Vagina (tissue), 2 donors: ENCODE data around the gene CHCHD4. TPM values are rescaled to one million over a fixed set of nuclear protein-coding genes. Genes with fewer than 3 reads are reported as not detected.

ENCODE experiments used
- DNase-seq, 2 donors: peaks; one replicate each; pipeline ENCODE4 v3.0.0-alpha.2; 2017; ENCODE audit errors: extremely low spot score in 2 of 2
- H3K27ac ChIP-seq: fragments of 200-600 bp; sonication (generic); one replicate; pipeline ENCODE4 v1.5.1; 2019
- H3K27me3 ChIP-seq: fragments of 200-600 bp; sonication (generic); one replicate; pipeline ENCODE4 v1.5.1; 2019
- H3K36me3 ChIP-seq, 2 donors: fragments of 200-600 bp; sonication (generic); one replicate each; pipeline ENCODE4 v1.5.1; 2017 to 2019
- H3K4me1 ChIP-seq: fragments of 200-600 bp; sonication (generic); one replicate; pipeline ENCODE4 v1.5.1; 2019
- H3K4me3 ChIP-seq, 2 donors: fragments of 200-600 bp; sonication (generic); 1 replicate in 1 of 2; 2 replicates in 1 of 2; pipeline ENCODE4 v1.5.1; 2016 to 2019
- H3K9me3 ChIP-seq: fragments of 200-600 bp; sonication (generic); one replicate; pipeline ENCODE4 v1.5.1; 2019
- CTCF ChIP-seq, 3 experiments: fragments of 450-650 bp in 2 of 3; fragments of 200-600 bp in 1 of 3; sonication (generic) in 1 of 3; IDR thresholded peaks; one replicate each; pipeline ENCODE4 v1.5.1; 2017 to 2019; ENCODE audit warnings: antibody characterized with exemption in 3 of 3, mild to moderate bottlenecking in 2 of 3, moderate library complexity in 2 of 3
- POLR2A ChIP-seq, 2 donors: fragments of 450-650 bp; IDR thresholded peaks; one replicate each; pipeline ENCODE4 v1.6.1; 2017; ENCODE audit warnings: antibody characterized with exemption in 2 of 2, mild to moderate bottlenecking in 2 of 2, moderate library complexity in 2 of 2
- POLR2AphosphoS5 ChIP-seq, 2 donors: sonication (generic); formaldehyde crosslinking; IDR thresholded peaks; one replicate each; pipeline ENCODE4 v1.9.0; 2017; ENCODE audit warnings: antibody characterized with exemption in 2 of 2, mild to moderate bottlenecking in 2 of 2, low read depth in 1 of 2; ENCODE audit not compliant: insufficient read depth in 1 of 2
- intact Hi-C: fragments of 100-400 bp; cut with DNase I; formaldehyde crosslinking; loops from one replicate; pipeline ENCODE4 v1.15.1; 2023
- total RNA-seq: library from RNA; depleted of rRNA; stranded (reverse); fragments of >200 nt; gene quantifications from one replicate; pipeline ENCODE4 v1.2.3, GENCODE V29; 2016

Gene CHCHD4
- total RNA-seq, 1 donor from 2014 or later, result 10.6 TPM

- no peak for DNase-seq
- H3K4me1 ChIP-seq, result peaks cover 10% of the 10 kb centered on the region
- no peaks in the 10 kb centered on the region for H3K9me3 ChIP-seq
- intact Hi-C loops, result loop anchor here (10.0 kb wide), 1 partner anchor 239 kb away; no protein-coding TSS in a partner anchor
- H3K27me3 ChIP-seq, result no peaks in the 10 kb centered on the region
- H3K27ac ChIP-seq, result no peak overlapping the region
- TF ChIP-seq POLR2AphosphoS5 (IDR thresholded peaks at IDR 0.05; ENCODE audit: insufficient read depth in 1 of 2, low read depth in 1 of 2) (no peak), POLR2A (IDR thresholded peaks at IDR 0.05) (no peak), CTCF (IDR thresholded peaks at IDR 0.05) (no peak)
- peaks cover 0 to 82% of the 10 kb centered on the region in 2 donors for H3K36me3 ChIP-seq
- no peak overlapping the region for H3K4me3 ChIP-seq
Measured at GRCh38 chr3:14133876-14134275, 9.2 kb upstream of the CHCHD4 start.

GRCh38 chr3:14133188-14133800 is 8.6 kb upstream of the CHCHD4 start:
- Histone ChIP-seq H3K27me3 (no peaks in the 10 kb centered on the region), H3K27ac (no peak overlapping the region), H3K4me1 (peaks cover 10% of the 10 kb centered on the region), H3K9me3 (no peaks in the 10 kb centered on the region), H3K36me3 (peaks cover 0 to 76% of the 10 kb centered on the region in 2 donors), H3K4me3 (no peak overlapping the region)
- DNase-seq, result no peak
- intact Hi-C loops, result loop anchor here (10.0 kb wide), 1 partner anchor 238 kb away; no protein-coding TSS in a partner anchor
- TF ChIP-seq POLR2AphosphoS5 (IDR thresholded peaks at IDR 0.05; ENCODE audit: insufficient read depth in 1 of 2, low read depth in 1 of 2) (no peak), POLR2A (IDR thresholded peaks at IDR 0.05) (no peak), CTCF (IDR thresholded peaks at IDR 0.05) (no peak)

- TF ChIP-seq CTCF (IDR thresholded peaks at IDR 0.05) (no peak), POLR2AphosphoS5 (IDR thresholded peaks at IDR 0.05; ENCODE audit: insufficient read depth in 1 of 2, low read depth in 1 of 2) (no peak), POLR2A (IDR thresholded peaks at IDR 0.05) (no peak)
- H3K27me3 ChIP-seq, result no peaks in the 10 kb centered on the region
- DNase-seq, result no peak
- H3K36me3 ChIP-seq, result peaks cover 0 to 72% of the 10 kb centered on the region in 2 donors
- intact Hi-C loops, result loop anchor here (10.0 kb wide), 1 partner anchor 238 kb away; no protein-coding TSS in a partner anchor
- no peak overlapping the region for H3K27ac ChIP-seq
- no peak overlapping the region for H3K4me3 ChIP-seq
- H3K4me1 ChIP-seq, result peaks cover 15% of the 10 kb centered on the region
- no peaks in the 10 kb centered on the region for H3K9me3 ChIP-seq
Measured at GRCh38 chr3:14132689-14133088, 8.0 kb upstream of the CHCHD4 start.

GRCh38 chr3:14132120-14132519 is 7.5 kb upstream of the CHCHD4 start:
- H3K27ac ChIP-seq, result no peak overlapping the region
- TF ChIP-seq CTCF (IDR thresholded peaks at IDR 0.05) (no peak), POLR2A (IDR thresholded peaks at IDR 0.05) (no peak), POLR2AphosphoS5 (IDR thresholded peaks at IDR 0.05; ENCODE audit: insufficient read depth in 1 of 2, low read depth in 1 of 2) (no peak)
- DNase-seq, result no peak
- no peaks in the 10 kb centered on the region for H3K9me3 ChIP-seq
- intact Hi-C loops, result loop anchor here (10.0 kb wide), 1 partner anchor 237 kb away; no protein-coding TSS in a partner anchor
- H3K4me3 ChIP-seq, result no peak overlapping the region
- H3K27me3 ChIP-seq, result no peaks in the 10 kb centered on the region
- peaks cover 17% of the 10 kb centered on the region for H3K4me1 ChIP-seq
- H3K36me3 ChIP-seq, result peaks cover 0 to 72% of the 10 kb centered on the region in 2 donors

- H3K27ac ChIP-seq, result no peak overlapping the region
- H3K36me3 ChIP-seq, result peaks cover 0 to 67% of the 10 kb centered on the region in 2 donors
- no peaks in the 10 kb centered on the region for H3K9me3 ChIP-seq
- H3K4me1 ChIP-seq, result peaks cover 21% of the 10 kb centered on the region
- TF ChIP-seq POLR2A (IDR thresholded peaks at IDR 0.05), result no peak
- TF ChIP-seq CTCF (IDR thresholded peaks at IDR 0.05), result no peak
- no peak for TF ChIP-seq POLR2AphosphoS5 (IDR thresholded peaks at IDR 0.05; ENCODE audit: insufficient read depth in 1 of 2, low read depth in 1 of 2)
- intact Hi-C loops, result loop anchor here (10.0 kb wide), 1 partner anchor 236 kb away; no protein-coding TSS in a partner anchor
- DNase-seq, result no peak
- H3K4me3 ChIP-seq, result no peak overlapping the region
- H3K27me3 ChIP-seq, result no peaks in the 10 kb centered on the region
Measured at GRCh38 chr3:14131134-14131533, 6.5 kb upstream of the CHCHD4 start.
